Fibroblast of the aortic adventitia (primary cell): ENCODE measurements around the gene PHF21A. TPM values are rescaled to one million over a fixed set of nuclear protein-coding genes. Genes with fewer than 3 reads are reported as not detected.
"Not testable (repeated sequence)": the region's sequence is repeated elsewhere in the genome, so short reads cannot be mapped to it uniquely, and the experiment has no call there.

Experiments used
- DNase-seq: peaks from one replicate; pipeline ENCODE4 v3.0.0-alpha.2; 2010; ENCODE audit warnings: low read depth
- H3K4me3 ChIP-seq: 2 replicates; pipeline ENCODE4 v1.5.1; 2011; ENCODE audit warnings: low read depth, mild to moderate bottlenecking, control low read depth, low read length, moderate library complexity
- CTCF ChIP-seq: IDR thresholded peaks from 2 replicates; pipeline ENCODE4 v1.5.1; 2011; ENCODE audit warnings: mild to moderate bottlenecking, low read length, control low read depth, inconsistent platforms; ENCODE audit not compliant: insufficient read depth
- total RNA-seq: library from RNA; depleted of rRNA; stranded (reverse); fragments of >200 nt; gene quantifications from 2 replicates; pipeline ENCODE4 v1.2.3, GENCODE V29; 2012; ENCODE audit warnings: low replicate concordance

The PHF21A gene
- total RNA-seq, 1 donor = 22.5 TPM

- no peak for DNase-seq
These were observed 218.5 kb downstream of the PHF21A start for GRCh38 chr11:45902452-45903380.

GRCh38 chr11:45901626-45902025 lies 219.6 kb downstream of the PHF21A start:
- TF ChIP-seq CTCF = no peak
- no peak overlapping the region for H3K4me3 ChIP-seq
- no peak for DNase-seq

More at GRCh38 chr11:45902452-45903380, 218.5 kb downstream of the PHF21A start:
- no peak for TF ChIP-seq CTCF
- H3K4me3 ChIP-seq = no peak overlapping the region

- H3K4me3 ChIP-seq = peak overlapping the region; percentile 73
- no peak for TF ChIP-seq CTCF
- peak; percentile 25 for DNase-seq
These were observed 220.2 kb downstream of the PHF21A start for GRCh38 chr11:45900916-45901617.

- peak overlapping the region; percentile 73 for H3K4me3 ChIP-seq
- DNase-seq = not testable (repeated sequence)
These were observed 221.0 kb downstream of the PHF21A start for GRCh38 chr11:45900175-45900800.

- no peak for TF ChIP-seq CTCF
- DNase-seq = peak; percentile 80
- peak overlapping the region; percentile 71 for H3K4me3 ChIP-seq
These were observed 221.6 kb downstream of the PHF21A start for GRCh38 chr11:45899448-45900174.

- no peak for DNase-seq
- TF ChIP-seq CTCF = no peak
- peak overlapping the region; percentile 71 for H3K4me3 ChIP-seq
These were observed 222.2 kb downstream of the PHF21A start for GRCh38 chr11:45899086-45899447.

- H3K4me3 ChIP-seq = no peak overlapping the region
- no peak for TF ChIP-seq CTCF
- no peak for DNase-seq
These were observed 223.7 kb downstream of the PHF21A start for GRCh38 chr11:45897556-45897955.
